Middle frontal gyrus (tissue), 1 donor: ENCODE data around the gene OR4E2.
"Not testable (repeated sequence)": the region's sequence is repeated elsewhere in the genome, so short reads cannot be mapped to it uniquely, and the experiment has no call there.

Source experiments
- DNase-seq: peaks from one replicate; pipeline ENCODE4 v3.0.0-alpha.2; 2015; ENCODE audit warnings: low spot score; ENCODE audit errors: extremely low spot score

OR4E2 gene

DNA sequence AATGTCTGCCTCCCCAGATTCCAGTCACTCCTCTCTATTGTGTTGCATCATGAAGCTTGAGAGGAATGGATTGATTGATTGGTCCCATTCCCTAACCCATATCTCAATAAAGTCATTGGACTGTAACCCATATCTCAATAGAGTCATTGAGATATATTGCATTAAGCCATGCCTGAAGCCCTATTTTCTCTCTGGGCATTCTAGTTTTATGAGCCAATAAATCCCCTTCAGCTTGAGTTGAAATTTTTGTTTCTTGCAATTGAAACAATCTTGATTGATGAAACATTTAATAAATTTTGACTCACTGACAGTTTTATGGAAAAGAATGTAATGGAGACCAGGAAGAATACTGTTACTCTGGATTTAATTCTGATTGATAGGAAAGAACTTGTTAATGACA is 40.8 kb downstream of the OR4E2 start:
- no peak for DNase-seq

DNA sequence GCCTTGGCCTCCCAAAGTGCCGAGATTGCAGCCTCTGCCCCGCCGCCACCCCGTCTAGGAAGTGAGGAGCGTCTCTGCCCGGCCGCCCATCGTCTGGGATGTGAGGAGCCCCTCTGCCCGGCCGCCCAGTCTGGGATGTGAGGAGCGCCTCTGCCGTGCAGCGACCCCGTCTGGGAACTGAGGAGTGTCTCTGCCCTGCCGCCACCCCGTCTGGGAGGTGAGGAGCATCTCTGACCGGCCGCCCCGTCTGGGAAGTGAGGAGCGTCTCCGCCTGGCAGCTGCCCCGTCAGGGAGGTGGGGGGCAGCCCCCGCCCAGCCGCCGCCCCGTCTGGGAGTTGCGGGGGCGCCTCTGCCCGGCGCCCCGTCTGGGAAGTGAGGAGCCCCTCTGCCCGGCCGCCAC is 44.0 kb downstream of the OR4E2 start:
- DNase-seq = not testable (repeated sequence)

DNA sequence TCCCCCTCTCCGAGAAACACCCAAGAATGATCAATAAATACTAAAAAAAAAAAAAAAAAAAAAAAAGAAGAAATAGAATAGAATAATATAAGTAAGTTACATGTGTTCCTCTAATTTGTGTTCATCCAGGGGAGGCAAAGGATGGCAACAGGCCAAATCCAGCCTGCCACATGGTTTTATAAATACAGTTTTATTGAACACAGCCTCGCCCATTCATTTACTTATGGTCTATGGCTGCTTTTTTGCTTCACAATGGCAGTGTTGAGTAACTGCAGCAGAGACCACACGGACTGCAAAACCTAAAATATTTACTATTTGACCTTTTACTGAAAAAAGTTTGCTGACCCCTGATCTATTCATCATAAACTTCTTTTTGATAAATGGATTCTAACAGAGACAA is 44.9 kb downstream of the OR4E2 start:
- DNase-seq = not testable (repeated sequence)

DNA sequence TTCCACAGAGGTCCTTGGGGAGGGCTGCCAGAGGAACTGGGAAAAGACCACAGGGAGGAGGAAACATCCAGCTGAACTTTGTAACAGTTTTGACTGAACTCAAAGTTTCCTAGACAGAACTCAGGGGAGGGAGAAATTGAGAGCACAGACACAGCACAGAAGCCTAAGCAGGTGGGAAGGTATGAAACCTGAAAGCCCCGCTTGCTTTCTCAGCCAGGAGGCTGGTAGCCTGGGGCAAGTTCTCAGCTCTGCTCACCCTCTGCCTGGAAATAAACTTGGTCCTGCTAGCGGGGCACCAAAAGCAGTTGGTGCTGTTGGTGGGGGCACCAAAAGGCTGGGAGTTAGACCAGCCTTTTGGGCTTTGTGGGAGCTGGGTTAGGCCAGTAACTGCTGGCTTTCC is 45.9 kb downstream of the OR4E2 start:
- DNase-seq = no peak

DNA sequence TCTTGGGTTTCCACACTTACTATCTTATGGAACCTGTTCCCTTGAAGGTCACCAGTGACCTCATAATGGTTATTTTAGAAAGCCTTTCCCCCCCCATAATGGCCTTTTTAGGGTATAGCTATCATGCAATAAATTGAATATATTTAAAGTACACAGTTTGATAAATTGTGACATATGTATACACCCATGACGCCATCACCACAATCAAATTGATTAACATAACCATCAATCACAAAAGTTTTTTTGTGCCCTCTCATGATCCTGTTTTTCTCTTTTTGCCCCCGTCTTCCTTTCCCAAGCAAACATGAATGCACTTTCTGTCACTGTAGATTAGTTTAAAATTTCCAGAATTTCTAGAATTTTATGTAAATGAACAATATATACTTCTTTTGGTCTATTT is 48.7 kb downstream of the OR4E2 start:
- no peak for DNase-seq

DNA sequence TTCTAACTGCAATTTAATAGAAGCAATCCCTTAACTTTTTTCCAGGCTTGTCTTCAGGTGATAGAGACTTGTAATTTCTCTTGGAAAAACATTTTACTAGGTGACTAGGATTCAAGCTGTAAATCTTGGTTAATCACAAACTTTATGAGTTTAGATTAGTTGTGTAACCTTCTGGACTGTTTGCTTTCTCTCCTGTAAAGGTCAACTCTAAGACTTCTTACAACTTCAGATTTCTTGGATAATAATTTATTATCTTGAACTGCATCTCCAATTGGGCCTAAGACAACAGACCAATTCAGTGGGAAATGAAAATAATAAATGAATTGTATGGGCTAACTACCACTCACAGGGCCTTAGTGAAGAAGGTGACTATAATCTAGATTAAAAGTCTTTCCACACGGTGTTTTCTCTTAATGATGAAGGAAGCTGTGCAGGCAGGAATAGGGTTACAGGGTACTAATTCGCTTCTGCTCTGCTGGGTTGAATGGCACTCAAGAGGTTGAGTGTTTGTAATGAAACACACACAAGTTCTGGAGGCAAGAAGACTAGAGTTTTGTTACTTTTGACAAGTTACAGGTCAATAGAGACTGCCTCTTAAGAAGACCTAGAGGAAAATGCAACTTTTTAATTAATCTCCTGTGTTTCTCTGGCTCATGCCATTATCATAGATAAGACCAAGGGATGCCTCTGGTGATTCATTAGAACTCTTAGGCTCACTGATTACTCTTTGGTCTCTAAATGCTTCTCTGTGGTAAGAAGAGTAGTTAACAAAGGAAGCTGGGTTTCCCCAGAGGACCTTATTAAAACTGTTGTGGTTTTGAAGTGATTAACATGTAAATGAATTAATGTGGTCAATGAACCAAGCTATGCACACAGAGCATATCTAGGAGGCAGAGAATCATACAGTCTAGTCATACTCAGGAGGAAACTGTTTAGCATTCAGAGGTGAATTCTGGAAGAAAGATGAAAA is 50.0 kb downstream of the OR4E2 start:
- DNase-seq = no peak

DNA sequence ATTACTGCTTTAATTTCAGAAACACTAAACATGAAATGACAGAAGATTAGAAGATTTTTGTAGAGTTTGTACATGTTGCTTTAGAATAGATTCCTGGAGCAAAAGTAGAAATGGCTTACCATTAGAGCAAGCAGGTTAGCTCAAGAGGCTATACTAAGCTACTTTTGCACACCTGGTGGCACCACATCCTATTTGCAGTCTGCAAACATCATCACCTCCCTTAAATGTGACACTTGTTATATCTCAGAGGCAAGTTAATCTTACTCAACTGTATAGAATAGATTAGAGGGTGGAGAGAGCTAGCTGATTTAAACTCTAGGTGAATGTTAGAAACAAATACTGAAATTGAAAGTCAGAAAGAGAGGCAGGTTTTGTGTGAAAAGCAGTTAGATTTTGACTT is 50.7 kb downstream of the OR4E2 start:
- DNase-seq = no peak

DNA sequence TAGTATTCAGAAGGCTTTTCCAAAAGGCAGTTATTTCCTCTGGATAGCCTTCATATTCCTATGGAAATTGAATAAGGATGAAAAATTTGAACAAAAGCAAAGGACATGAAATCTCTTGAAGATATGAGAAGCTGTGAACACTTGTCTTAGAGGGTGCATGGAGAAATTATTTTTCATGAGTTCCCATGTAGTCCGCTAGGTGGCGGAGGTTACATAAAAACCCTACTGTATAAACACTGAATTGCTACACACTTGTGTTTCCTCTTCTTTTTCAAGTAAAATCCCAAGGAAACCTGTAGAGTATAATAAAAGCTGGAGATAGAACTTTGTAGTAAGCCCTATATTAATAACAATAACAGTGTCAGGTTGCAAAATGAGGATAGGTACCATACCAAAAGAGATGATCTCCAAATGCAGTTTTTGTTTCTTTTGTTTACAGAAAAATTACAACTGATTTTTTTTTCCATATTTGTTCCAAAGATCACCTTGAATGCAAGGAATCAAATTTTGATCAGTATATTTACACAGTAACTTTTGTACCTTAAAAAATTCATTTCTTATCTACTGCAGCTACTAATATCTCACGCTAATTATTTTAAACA is 57.8 kb downstream of the OR4E2 start:
- no peak for DNase-seq

DNA sequence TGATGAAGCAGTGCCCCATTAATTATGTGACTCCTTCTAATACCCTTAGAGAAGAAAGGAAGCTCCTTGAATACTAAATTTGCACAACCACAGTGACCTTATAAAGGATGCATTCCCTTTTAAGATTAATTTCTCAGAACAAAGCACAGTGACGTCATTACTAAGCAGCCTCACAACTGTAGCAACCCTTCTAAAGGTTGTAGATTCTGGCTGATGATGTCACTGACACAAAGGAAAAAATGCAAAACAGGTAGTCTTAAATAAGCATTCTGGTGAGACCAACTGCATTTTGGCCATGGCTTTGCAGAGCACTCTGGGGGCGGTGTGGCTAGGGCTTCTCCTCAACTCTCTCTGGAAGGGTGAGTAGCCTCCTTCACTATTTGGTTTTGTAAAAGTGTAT is 58.4 kb downstream of the OR4E2 start:
- DNase-seq = no peak

DNA sequence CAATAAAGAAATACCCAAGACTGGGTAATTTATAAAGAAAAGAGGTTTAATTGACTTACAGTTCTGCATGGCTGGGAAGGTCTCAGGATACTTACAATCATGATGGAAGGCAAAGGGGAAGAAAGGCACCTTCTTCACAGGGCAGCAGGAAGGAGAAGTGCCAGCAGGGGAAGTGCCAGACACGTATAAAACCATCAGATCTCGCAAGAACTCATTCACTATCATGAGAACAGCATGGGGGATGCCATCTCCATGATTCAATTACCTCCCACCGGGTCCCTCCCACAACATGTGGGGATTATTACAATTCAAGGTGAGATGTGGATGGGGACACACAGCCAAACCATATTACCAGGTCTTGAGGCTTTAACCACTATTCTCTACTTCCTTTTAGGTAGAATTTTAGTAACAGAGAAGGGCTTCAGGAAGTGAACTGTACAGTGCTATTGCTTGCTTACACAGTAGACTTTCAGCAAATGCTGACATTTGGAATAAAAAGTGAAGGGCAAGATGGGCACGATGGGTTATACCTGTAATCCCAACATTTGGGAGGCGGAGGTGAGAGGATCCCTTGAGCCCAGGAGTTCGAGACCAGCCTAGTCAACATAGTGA is 60.8 kb downstream of the OR4E2 start:
- DNase-seq = no peak
